ENCODE measurements around the gene RTL10. TPM values are rescaled to one million over a fixed set of nuclear protein-coding genes. Genes with fewer than 3 reads are reported as not detected.
"Not testable (repeated sequence)": the region's sequence is repeated elsewhere in the genome, so short reads cannot be mapped to it uniquely, and the experiment has no call there.

RTL10 gene
- polyA plus RNA-seq, 3 donors, result 21.2 to 25.2 (median 24.3) TPM

DNA sequence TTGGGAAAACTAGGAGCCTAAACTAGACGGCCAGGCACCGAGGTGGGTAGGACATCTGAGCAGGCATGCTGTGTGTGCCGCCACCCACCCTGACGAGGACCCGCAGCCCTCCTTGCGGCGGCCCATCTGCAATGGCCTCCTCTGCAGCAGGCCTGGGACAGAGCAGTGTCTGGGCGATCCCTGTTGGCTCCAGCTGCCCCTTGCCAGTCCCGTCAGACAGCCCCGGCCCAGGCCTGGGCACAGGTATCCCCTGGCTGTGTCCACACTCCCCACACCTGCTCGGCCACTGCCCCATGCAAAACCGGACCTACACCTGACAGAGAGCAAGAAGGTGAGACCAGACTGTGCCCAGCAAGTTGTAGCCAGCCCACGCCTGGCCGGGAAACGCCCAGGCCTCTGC is 38.7 kb upstream of the RTL10 start:
- DNase-seq (ENCODE audit: extremely low read depth in 1 of 11, low read depth in 9 of 11, low spot score in 4 of 11), result no peak

DNA sequence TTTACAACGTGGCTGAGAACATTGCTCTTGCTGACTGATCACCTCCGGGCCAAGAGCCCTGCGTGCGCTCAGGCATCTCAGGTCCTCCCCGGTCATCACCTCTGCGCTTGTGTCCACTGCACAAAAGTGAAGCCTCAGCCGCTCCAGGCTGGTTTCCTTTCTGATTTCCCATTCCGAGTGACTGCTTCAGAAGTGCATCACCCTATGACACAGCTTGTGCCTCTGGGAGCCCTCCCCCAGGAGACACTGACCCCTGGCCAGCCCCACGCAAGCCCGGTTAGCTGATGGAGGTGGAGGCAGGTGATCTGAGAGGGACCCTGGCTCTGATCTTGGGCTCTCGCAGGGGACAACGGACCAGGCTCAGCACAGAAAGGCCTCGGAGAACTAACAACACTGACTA is 38.3 kb upstream of the RTL10 start:
- DNase-seq (ENCODE audit: extremely low read depth in 1 of 11, low read depth in 9 of 11, low spot score in 4 of 11), result no peak

DNA sequence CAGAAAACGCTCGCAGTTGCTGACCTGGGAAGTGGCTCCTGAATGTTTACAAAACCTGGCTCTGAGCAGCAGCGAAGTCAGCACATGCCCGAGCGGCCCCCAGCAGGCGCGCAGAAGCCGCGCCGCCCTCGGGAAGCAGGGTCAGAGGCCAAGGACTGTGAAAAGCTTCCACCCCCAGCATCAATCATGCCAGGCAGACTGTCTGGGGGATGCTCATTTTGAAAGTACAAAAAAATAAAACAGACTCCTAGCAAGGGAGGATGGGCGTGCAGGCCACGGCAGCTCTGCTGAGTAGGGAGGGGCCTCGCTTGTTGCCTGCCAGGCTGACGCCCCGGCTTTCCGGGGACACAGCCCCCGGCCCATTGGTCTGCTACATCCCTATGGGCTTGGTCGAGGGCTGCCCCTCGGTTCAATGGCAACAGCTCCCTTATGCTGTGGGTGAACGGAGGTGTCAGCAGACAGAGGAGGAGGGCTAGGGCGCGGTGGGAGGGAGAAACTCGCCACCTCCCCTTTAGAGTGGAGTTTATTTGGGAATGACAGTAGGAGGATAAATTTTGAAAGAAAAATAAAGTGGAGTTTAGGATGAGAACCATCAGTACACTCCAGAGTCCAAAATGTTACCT is 37.7 kb upstream of the RTL10 start:
- DNase-seq (ENCODE audit: extremely low read depth in 1 of 11, low read depth in 9 of 11, low spot score in 4 of 11), result no peak

DNA sequence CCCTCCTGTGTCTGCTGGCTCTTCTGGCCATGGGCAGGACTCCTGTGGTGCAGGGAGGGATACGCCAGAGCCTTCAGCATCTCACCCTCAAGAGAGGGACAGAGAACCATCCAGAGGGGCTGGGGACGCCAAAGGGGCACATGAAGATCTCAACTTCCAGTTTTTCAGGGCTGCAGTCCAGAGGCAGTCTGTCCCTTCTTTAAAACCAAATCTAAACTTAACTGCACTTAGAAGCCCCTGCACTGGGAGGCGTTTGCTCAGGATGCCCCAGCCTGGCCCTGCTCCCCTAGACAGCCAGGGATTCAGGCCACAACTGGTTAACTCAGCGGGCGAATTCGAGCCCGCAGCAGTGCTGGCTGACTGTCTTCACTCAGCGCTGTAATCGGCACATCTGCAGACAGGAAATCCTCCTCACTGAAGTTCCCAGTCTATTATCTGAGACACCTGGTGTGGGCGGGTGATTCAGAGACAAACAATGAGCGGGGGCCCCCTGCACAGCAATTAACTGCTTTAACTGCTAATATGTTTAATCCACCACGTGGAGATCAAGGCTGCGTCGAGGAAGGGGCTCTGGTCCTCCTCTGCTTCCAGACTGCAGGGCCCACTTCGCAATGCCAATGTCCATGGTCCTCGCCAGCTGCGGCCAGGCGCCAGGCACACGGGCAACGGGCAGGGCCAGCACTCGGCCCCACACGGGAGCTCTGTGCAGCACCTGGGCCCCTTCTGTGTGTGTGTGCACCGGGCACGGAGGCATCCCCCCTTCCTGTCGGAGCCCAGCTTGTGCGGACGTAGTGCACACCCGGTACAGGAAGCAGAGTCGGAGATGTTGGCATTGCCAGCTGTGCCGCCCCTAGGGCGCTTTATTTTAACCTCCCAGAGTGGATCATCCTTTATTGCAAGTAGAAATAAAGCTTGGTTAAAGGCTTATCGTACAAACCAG is 36.9 kb upstream of the RTL10 start:
- no peak for DNase-seq (ENCODE audit: extremely low read depth in 1 of 11, low read depth in 9 of 11, low spot score in 4 of 11)

DNA sequence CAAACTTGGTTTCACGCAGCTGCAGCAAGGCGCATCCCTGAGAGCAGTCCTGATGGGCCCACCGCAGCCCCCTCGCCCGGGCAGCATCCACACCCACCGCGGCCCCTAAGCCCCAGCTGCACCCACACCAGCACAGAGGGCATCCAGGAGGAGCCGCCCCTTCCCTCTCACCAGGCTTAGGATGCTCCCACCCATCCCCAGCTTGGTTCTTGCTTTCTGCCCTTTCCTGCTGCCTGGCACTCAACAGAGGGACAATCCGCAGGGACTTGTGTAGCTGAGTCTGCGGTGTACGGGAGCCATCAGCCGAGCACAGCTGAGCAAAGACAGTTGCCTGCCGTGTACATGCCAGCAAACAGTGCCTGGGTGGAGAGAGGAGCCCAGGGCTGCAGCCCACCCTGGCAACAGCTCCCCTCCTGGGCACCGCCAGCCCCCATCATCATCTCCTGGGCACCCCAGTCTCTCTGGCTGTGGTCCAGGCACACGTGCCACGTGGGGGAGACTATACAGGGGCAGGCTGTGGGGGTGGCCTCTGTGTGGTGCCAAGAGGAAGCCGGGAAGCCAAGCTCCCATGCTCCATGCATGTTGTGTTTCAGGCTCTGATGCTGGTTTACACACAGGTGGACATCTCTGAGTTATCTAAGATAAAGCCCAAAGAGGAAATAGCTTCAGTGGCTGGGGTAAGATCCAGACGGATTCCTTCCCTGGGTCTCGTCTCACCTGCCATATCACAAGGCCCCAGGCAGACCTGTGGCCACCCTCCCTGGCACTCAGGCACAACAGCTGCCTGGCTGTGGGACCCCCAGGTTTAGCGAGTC is 36.0 kb upstream of the RTL10 start:
- DNase-seq (ENCODE audit: extremely low read depth in 1 of 11, low read depth in 9 of 11, low spot score in 4 of 11), result no peak

DNA sequence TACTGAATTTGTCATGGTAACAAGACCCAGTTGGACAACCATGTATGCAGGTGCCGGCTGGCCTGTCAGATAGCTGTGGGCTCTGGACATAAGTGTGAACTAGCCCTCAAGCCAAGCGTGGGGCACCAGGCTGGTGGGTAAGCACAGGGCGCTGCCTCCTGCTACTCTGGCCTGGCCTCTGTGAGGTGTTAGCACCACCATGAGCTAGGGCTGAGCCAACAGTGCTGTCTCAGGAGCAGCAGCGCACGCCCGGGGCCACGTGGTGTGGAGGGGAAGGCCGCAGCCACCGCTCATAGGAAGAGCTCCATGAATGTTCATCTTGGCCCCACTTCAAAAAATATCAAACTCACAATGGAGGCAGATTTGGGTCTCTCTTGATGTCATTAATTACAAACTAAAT is 35.3 kb upstream of the RTL10 start:
- DNase-seq (ENCODE audit: extremely low read depth in 1 of 11, low read depth in 9 of 11, low spot score in 4 of 11), result no peak

DNA sequence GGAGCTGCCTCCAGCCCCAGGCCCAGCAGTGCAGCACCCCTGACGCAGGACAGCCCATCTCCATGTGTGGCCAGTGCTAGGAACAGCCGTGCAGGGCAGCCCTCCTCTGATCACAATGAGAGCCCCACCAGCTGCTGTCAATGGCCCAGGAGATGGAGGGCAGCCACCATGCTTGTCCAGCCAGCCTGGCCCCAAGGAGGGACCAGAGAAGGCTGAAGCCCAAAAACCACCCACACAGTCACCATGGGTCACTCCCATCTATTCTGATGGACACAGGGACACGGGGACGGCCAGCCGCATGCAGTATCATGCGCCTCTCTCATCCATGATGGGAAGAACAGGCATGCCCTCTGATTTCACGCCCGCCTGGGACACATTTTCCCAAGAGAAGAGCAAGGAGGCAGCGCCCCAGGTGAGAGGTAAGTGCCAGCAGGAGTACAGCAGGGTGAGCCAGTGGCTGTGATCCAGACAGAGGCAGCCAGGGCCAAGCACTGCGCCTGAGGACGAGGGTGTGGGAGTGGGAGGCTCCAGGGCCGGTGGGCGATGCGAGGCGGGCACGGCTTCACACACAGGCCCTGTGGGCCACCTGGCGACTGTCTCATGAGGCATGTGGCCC is 33.6 kb upstream of the RTL10 start:
- DNase-seq (ENCODE audit: extremely low read depth in 1 of 11, low read depth in 9 of 11, low spot score in 4 of 11), result no peak

DNA sequence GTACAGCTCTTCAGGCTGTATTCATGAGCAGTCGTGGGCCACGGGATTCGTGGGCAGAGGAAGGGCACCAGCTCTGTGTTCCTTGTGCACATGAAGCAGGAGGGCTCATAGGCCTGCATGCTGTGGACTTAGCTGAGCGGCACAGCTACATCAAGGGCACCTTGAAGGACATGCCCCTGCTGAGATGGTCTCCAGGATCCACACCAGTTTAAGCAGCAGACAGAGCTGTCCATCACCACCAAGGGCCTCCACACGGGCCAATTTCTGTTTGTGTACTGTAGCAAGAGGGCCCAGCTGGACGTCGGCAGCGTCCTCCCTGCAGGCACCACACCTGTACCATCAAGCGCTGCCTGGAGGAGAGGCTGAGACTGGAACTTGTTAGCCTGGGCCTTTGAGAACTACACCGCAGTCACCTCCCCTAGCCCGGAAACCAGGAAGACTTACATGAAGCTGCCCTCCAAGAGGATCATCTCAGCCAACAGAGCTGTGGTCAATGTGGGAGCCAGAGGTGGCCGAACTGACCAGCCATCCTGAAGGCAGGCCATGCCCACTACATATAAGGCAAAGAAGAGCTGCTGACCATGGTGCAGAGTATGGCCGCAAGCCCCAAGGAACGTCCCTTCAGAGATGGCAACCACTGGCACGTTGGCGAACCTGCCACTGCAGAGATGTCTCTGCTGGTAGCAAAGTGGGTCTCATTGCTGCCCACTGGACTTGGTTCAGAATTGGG is 32.7 kb upstream of the RTL10 start:
- DNase-seq (ENCODE audit: extremely low read depth in 1 of 11, low read depth in 9 of 11, low spot score in 4 of 11), result no peak

DNA sequence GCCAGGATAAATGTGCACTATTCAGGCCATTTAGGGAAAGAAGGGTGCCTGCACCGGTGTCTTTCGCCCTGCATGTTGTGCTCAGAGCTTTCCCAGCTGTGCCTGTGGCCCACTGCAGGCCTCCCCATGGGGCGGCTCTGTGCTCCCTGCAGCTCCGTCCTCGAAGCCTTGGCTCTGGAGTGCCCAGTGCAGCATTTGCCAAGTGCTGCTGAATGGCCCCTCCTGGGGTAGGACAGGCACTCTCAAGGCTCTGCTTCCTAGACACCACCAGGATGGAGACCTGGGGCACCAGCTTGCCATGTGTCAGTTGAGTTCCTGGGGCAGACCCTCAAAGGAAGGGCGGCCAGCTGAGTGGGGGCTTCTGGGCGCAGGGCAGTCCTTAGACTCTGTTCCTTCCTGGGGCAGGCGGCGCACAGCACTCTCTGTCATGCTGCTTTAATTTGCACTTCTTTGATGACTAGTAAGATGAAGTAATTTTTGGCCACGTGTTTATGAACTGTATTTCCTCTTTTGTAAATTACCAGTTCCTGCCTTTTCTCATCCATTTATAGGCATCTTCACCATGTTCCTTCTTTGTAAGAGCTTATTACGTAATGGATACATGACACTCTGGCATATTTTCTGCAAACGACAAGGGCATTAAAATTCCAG is 32.1 kb upstream of the RTL10 start:
- no peak for DNase-seq (ENCODE audit: extremely low read depth in 1 of 11, low read depth in 9 of 11, low spot score in 4 of 11)

DNA sequence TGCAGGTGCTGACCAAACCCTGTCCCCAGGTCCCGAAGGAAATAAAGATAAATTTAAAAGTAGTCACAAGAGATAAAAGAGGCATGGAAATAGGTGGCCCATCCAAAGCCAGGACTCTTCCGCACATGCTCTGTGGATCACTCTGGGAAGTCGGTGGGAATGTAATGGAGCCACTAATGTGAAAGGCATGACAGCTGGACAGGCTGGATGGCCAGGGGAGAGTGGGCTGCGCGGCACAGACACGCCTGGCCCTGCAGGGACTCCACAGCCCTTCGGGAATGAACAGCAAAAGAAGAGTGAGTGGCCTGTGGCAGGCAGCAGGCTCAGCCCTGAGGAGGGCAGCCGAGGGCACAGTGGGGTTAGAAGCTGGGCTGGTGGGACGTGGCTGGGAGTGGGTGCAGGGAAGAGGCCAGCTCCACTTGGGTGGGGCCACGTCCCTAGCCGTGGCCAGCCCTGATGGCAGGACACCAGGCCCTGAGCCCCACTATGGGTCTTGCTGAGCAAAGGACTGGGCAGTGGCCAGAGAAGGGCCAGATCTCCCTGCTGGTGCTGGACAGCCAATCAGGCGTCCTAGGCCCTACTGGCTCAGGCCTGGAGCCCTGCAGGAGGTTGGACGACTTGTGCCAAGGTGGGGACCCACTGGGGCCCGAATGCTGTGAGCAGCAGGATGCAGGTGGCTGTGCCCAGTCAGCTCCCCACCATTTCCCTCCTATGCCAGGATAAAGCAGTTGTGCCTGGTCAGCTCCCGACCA is 31.3 kb upstream of the RTL10 start:
- DNase-seq (ENCODE audit: extremely low read depth in 1 of 11, low read depth in 9 of 11, low spot score in 4 of 11), result no peak

DNA sequence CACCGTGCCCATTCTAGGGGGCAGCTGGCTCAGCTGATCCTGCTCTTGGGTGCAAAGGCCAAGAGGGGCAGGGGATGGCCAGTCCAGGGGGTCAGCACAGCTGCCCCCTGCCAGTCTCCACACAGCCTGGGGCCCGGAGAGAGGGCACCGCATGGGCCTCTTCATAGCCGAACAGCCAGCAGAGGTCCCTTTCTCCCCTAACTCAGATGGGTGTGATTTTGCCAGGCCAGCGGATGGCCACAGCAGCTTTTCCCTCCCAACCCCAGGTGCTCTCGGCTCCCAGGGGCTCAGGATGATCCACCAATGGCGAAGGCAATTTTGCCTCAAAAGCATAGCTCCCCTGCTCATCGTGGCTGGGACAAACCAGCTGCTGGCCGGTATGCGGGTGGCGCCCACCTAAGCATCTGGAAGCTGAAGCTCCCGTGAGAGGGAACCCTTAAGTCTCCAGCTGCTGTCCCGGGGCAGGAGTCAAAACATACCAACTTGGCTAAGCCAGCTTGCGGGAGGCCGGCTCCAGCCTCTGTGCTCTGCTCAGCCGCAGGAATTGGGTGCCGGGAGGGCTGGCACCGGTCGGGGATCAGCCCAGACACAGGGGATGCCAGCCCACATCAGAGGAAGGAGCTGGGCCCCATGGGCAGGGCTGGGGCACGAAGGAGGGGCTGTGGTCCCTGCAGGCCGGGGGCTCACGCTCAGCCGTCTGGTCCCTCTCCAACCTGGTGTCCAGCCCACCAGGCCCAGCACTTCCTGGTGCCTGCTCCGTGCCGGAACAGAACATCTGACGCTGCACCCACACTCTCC is 30.5 kb upstream of the RTL10 start:
- no peak for DNase-seq (ENCODE audit: extremely low read depth in 1 of 11, low read depth in 9 of 11, low spot score in 4 of 11)

DNA sequence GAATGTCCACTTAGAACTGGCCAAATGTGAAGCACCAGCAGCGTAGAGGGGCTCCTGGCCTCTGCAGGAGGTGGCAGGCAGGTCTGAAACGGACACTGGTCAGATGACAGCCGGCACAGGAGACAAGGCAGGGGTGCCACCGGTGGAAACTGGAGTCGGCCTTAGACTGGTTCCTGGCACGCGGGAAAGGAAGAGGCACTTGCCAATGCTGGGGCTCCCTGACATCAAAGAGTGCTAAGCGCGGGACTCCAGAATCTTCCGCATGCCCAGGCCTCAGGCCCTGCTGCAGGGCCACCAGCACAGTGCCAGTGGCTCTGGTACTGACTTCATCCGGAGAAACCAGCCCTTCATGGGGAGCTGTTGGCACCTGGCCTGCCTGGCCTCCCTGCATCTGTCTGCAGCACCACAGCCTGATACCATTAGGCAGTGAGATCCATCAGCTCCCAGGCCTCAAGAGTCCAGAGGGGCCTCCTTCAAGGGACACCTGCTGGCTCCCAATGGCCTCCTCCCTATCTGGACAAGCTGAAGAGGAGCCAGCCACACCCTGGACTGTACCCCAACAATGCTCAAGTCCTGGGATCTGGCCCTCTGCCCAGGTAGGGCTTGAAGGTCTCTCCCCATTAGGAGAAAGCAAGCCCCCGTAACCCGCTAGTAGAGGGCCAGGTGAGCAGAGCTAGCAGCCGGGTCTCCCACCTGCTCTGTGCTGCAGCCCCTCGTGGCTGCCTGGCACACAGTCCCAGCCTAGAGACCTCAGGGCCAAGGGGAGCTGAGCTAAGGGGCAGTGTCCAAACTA is 29.7 kb upstream of the RTL10 start:
- no peak for DNase-seq (ENCODE audit: extremely low read depth in 1 of 11, low read depth in 9 of 11, low spot score in 4 of 11)

DNA sequence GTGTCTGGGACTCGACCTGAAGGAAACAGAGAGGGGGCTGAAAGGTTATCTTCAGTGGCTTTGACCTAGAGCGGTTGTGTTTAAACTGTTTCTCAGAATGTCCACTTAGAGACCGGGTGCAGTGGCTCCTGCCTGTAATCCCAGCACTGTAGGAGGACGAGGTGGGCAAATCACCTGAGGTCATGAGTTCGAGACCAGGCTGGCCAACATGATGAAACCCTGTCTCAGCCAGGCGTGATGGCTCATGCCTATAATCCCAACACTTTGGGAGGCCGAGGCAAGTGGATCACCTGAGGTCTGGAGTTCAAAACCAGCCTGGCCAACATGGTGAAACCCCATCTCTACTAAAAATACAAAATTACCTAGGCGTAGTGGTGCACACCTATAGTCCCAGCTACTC is 28.8 kb upstream of the RTL10 start:
- not testable (repeated sequence) for DNase-seq (ENCODE audit: extremely low read depth in 1 of 11, low read depth in 9 of 11, low spot score in 4 of 11)

DNA sequence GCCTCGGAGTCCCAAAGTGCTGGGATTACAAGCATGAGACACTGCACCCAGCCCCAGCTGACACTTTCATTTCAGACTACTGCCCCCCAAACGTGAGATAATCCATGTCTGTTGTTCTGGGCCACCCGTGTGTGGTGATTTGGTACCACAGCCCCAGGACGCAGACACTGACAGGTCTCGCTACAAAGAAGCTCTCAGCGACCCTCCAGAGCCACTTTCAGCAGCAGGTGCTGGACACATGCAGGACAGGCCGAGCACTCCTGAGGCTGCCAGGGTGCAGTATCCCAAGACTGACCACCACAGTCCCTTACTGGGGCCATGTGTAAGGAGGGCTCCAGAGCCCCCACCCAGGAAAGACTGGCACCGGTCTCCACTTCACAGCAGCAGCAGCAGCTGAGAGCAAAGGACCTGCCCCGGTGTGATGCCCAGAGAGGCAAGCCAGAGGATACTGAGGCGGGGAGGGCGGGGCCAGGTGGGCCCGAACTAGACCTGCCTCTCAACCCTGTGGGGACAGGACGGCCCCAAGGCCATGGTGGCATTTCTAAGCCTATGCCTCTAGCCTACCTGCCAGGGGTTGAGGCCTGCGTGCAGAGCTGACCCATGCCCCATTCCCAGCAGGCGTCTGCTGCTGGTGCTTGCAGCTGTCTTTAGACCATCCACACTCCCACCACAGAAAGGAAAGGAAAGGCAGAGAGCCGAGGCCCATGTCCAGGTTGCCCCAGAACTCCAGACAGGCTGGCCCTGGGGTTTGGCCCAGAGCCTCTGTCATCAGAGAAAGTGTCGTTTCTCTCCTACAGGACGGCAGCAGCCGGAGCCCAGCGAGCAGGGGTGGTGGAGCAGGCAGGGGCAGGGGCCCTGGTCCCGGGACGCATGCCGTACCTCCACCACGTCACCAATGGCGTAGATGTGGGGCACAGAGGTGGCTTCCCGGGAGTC is 28.0 kb upstream of the RTL10 start:
- no peak for DNase-seq (ENCODE audit: extremely low read depth in 1 of 11, low read depth in 9 of 11, low spot score in 4 of 11)
